Ureter (tissue), 1 donor: Measurements from ENCODE around the gene RNASET2. TPM values are rescaled to one million over a fixed set of nuclear protein-coding genes. Genes with fewer than 3 reads are reported as not detected.

ENCODE experiments used
- DNase-seq: peaks from one replicate; pipeline ENCODE4 v3.0.0-alpha.2; 2020; ENCODE audit warnings: low spot score
- total RNA-seq: library from RNA; stranded (reverse); gene quantifications from one replicate; pipeline ENCODE4 v1.2.4, GENCODE V29; 2023
- donor health status: DM: yes; HTN: yes; CAD: no.

The RNASET2 gene
- 89.9 TPM for total RNA-seq

DNA sequence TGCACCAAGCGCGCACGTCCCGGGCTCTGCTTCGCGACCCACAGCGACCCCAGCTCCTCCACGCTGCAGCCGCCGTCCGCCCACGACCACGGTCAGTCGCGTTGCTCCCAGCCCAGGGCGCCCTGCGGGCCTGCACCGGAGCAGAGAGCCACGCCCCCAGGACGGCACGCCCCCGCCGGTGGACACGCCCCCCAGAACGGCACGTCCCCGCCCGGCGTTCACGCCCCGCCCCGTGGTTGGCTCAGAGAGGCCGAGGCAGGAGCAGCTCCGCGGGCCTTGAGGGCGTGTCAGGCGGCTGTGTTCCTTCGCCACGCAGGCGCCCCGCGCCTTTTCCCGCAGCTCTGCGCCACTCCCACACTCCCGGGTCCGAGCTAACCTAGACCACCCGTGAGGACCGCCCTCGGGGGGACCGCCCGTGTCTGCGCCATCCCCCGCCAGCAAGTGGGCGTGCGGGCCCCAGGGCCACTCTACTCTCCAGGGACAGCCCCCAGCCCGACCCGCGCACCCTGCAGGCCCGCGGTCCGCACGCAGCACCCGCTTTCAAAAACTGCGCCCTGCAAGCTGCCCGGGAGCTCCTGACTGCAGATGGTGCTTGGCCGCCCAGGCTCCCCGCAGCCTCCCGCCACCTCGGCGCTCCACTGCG, at the start of gene RNASET2:
Gene RNASET2, minus strand, starts transcription at position 107 of the 643 bp plus-strand sequence. CDS start 368 bp downstream, outside the sequence.
- DNase-seq: peak; percentile 99

- DNase-seq: no peak
Observed at GRCh38 chr6:167005350-167006159, 49.2 kb upstream of the RNASET2 start.

DNA sequence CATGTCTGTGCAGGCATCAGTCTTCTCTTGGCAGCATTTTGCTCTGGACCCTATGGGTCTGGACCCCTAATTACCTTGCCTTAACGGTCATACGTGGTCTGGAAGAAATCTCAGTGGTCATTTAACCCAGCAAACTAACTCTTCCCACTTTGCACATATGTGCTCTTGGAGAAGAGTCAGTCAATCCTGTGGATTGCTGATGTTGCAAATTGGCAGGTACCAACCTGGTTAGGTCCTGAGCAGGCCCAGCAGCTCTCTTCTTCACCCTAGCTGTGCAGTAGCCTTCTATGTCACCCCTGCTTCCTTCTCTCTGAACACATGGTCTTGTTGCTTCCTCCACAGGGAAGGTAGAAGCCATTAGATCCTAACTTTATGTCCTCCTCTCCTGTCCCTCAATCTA, 44.4 kb upstream of the RNASET2 start:
- no peak for DNase-seq

- no peak for DNase-seq
Observed at GRCh38 chr6:166999884-167000253, 43.5 kb upstream of the RNASET2 start.

DNA sequence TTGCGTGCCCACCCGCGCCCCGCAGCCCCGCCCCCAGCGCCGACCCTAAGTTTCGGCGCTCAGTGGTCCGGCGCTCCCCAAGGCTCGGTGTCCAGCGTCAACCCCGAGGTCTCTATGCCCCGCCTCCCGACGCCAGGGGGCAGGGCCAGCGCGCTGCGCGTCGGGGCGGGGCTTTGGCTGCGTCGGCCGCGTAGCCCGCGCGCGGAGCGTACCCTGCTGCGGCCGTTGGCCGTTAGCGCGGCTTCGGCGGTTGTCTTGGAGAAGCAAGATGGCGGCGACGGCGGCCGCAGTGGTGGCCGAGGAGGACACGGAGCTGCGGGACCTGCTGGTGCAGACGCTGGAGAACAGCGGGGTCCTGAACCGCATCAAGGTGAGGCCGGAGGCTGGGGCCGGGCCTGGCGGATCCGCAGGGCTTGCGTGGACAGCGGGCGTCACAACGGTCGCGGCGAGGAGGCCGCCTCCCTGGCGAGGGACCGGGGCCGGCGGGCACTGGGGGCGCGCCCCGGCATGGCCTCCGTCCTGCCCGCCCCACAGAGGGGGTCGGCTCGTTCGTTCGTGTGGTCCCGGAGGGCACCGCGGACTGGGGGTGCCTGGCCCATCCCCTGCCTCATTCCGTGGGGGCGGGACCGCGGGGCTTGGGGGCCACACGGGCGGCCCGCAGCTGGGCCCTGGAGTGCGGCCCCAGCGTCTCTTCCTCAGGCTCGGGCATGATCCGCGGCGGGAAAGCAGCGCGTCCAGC, 43.0 kb upstream of the RNASET2 start, which contains the start of gene CEP43:
Gene CEP43, plus strand, starts transcription at position 253 of the 739 bp plus-strand sequence. Its CDS starts 16 bp downstream, at position 269.
- peak; percentile 95 for DNase-seq

DNA sequence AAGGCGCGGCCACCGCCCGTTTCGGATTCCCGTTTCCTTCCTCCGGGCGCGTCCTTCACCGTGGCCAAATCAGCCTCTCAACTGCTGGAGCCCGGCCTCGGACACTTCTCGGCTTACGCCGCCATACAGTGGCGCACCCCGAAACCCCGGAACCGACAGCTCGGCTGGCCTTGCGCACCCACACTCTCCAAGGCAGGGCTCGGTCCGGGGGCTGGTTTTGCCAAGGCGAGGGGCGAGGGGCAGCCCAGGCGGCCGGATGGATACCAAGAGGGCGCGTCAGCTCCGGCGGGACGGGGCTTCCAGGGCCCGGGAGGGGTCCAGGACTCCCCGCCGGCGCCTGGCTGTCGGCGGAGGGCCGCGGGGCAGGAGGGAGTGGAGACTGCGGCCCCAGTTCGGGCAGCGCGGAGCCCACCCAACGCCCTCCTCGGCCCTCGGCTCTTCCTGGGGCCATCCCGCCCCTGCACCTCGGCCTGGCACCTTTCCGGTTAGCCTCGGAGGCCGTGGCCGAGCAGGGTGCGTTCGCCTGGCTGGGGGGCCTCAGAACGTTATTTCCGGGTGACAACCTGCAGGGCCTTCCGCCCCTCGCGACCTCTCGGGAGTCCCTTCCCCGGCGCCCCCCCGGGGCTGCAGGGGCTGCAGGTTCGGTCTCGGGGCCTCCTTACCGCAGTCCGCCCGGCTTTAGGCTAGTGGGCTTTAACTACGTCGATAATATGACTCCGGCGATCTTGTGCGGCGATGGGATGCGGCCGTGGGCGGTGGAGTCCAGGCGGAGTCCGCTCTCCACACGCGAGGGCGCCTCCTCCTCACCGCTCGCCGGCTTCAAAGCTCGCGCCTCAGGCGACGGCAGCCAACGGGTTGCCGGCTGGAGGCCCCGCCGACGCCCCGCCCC, 42.1 kb upstream of the RNASET2 start:
- no peak for DNase-seq

DNA sequence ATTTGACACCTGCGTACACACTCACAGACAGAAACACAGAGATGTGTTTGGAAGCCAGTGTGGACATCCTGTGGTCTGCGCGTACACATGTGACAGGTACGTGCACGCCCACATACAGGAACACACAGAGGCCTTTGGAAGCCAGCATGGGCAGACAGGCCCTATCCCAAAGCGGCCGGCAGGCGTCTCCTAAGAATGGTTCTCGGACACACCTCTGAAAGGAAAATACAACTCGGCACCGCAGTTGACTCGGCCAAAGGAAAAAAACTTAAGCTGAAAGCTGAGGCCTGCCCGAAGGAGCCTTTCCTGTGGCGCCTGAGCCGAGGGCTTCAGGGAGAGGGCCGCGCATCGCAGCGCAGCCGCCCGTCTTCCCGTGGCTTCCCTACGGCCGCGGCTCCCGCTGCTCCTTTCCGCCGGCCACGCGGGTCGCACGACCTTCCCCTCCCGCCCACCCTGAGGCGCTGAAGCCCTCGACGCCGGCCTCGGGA, 41.5 kb upstream of the RNASET2 start:
- peak; percentile 71 for DNase-seq

- no peak for DNase-seq
Observed at GRCh38 chr6:166997348-166997747, 41.0 kb upstream of the RNASET2 start.

DNA sequence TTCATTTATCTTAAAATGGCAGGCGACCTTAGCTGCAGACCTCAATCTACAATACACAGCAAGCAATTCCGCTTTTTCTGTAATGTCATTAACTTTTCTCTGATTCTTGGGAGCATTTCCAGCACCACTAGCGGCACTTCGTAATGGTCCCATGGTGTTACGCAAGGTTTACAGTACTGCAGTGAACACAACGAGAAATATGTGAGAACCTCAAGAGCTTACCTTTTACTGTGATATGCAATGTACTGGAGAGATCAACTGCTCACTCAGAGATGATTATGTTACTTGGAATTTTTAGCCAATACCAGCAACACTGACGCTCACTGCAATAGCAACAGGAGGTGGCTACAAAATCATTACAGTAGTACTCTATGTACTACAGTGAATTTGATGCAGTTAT, 40.1 kb upstream of the RNASET2 start:
- DNase-seq: no peak

DNA sequence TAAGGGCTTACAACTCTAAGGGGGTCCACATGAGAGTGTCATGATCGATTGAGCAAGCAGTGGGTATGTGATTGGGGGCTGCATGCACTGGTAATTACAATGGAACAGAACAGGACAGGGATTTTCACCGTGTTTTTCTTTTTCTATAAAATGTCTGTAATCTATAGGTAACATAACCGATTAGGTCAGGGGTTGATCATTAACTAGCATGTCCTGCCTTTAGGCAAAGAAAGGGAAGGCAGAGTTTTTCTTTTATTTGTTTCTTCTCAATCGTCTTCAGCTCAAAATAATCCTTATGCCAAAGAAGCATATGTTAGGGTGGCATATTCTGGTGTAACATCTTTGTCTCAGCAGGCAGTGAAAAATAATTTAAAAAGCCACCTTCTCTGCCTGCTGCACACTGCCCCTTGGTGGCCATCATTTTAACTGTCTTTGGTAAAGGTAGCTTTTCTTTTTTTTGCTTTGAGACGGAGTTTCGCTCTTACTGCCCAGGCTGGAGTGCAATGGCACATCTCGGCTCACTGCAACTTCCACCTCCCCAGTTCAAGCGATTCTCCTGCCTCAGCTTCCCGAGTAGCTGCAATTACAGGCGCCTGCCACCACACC, 33.2 kb upstream of the RNASET2 start:
- DNase-seq: no peak

DNA sequence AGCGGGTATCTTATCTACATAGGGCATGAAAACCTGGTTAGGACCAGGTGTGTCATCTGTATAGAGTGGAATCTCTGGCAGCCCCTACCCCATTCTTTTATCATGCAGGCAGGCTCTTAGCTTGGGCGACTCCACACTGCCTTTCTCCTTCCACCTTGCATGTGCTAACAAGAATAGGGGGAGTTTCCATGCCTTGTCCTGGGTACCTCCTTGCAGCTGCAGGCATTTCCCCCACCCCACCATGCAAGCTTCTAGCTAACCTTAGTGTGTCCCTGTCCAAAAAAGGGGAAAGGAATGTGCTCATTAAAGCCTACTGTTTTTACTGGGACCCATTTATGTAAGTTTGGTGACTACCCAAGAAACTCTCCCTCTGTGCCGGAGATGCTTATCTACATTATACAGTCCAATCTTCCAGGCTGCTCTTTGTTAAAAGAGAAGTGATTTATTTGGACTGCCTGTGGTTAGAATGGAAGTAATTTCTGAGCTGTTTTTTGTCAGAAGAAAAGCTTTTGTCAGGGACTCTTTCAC, 32.4 kb upstream of the RNASET2 start:
- no peak for DNase-seq

DNA sequence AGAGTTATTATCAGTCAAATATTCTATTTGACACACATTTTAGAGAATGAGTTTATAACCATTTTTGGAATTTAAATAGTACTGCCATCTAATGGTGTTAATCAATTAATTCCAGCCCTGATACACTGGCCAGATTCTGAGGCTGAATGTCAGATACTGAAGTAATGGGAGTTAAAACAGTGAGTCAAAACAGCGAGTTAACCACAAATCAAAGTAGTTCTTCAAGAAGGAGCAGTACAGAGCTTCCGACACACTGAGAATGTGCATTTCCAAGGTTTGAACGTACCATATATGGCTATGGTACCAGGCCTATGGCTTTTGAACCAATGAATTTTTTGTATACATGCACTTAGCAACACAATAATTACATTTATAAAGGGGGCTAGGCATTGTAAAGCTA, 31.6 kb upstream of the RNASET2 start:
- DNase-seq: no peak

DNA sequence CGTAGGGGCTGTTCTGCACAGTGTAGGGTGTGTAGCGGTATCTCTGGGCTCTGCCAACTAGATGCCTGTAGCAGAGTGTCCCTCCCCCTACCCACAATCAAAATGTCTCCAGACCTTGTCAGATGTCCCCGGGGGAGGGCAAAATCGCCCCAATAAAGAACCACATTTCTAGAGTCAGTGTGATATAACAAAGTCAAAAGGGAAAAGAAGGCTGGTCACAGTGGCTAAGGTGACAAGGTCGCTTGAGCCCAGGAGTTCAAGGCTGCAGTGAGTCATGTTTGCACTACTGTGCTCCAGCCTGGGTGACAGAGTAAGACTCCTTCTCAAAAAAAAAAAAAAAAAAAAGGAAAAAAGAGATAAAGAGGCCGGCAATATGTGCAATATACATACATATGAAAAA, 31.1 kb upstream of the RNASET2 start:
- DNase-seq: no peak

- no peak for DNase-seq
Observed at GRCh38 chr6:166980738-166981137, 24.4 kb upstream of the RNASET2 start.

- DNase-seq: no peak
Observed at GRCh38 chr6:166977621-166978525, 21.5 kb upstream of the RNASET2 start.

GRCh38 chr6:166976636-166977035, 20.3 kb upstream of the RNASET2 start:
- no peak for DNase-seq

GRCh38 chr6:166972101-166972500, 15.8 kb upstream of the RNASET2 start:
- DNase-seq: no peak

GRCh38 chr6:166971271-166971670, 14.9 kb upstream of the RNASET2 start:
- DNase-seq: no peak

DNA sequence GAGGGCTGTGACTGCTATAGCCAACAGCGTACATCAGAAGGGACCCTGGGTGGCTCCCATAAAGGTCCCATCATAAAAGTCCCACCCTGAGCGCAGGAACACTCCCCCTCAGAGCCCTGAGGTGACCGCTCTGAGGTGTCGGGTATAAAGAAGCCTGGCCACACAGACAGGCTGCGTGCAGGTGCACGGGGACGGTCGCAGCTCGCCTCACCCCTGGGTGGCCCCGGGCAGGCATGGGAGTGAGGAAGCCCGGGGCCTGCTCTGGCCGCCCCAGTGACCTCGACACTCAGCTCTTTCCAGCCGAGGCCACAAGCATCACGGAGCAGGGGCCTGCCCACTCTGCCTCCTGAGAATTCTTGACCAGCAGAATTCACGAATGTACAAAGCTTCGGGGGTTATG, 14.4 kb upstream of the RNASET2 start:
- DNase-seq: no peak

GRCh38 chr6:166970091-166970490, 13.7 kb upstream of the RNASET2 start:
- DNase-seq: no peak
